T47D (cell line): Measurements from ENCODE around the gene CEP68.

Source experiments
- DNase-seq, 2 experiments: peaks; one replicate each; pipeline versions ENCODE4 v3.0.0 to v3.0.0-alpha.2; 2011 to 2012; ENCODE audit warnings: low read depth in 1 of 2, low spot score in 1 of 2
- JUND ChIP-seq: IDR thresholded peaks from 2 replicates; pipeline ENCODE4 v1.6.1; 2012; ENCODE audit warnings: low read depth
- in situ Hi-C: cut with HindIII; loops from 2 replicates; pipeline ENCODE4 v1.10.0; 2016; ENCODE audit warnings: low sequenced_read_pairs, low pct_unique_long_range_greater_than_20kb

Gene CEP68

DNA sequence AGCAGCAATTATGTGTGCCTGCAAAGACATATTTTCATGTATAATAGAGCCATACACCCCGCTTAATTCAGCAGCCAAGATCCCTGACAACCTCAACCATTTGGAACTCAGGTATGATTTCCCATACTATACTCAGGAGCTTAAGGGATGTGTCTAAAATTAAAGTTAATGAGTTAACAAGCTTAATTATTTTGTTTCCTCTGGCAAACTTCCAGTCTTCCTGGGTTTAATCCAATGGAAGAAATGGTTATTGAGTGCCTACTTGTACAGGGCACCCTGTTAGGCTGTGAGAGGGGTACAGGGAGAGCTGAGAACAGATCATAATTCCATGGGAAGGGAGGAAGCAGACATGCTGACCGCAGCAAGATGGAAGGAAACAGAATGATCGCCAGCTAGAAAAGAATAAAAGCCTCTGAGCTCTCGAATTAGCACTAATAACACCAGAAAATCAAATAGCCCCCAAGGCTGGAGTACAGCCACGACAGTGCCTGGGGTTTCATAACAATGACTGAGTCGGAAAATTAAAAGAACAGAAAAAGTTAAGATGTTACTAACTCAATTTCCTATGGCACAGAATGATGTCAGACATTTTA is 20.8 kb upstream of the CEP68 start:
- in situ Hi-C loops: no loop called here
- no peak for TF ChIP-seq JUND
- no peak for DNase-seq

DNA sequence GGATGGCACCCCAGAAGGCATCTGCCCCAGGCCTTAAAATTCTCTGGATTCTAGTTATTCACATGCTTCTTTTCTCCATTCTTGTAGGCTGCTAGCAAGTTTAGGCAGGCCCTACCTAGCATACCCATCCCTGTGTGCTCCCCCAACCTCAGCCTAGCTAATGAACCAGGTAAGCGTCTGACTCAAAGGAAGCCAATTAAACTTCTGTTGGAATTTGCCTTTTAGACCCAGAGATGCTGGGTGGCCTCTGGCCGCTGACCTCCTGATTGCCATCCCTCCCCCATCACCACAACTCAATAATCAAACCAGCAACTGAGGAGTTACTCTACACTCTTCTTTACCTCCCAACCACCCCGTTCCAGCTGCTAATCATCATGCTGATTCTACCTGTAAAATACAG is 19.0 kb upstream of the CEP68 start:
- no peak for DNase-seq
- no peak for TF ChIP-seq JUND
- in situ Hi-C loops: no loop called here

GRCh38 chr2:65039640-65040039 is 16.6 kb upstream of the CEP68 start:
- TF ChIP-seq JUND: no peak
- in situ Hi-C loops: no loop called here
- no peak for DNase-seq

- DNase-seq: peak; percentile 39 to 82
- in situ Hi-C loops: no loop called here
Observed at GRCh38 chr2:65040400-65041261, 15.6 kb upstream of the CEP68 start.

GRCh38 chr2:65043001-65043400 is 13.2 kb upstream of the CEP68 start:
- DNase-seq: no peak
- no peak for TF ChIP-seq JUND
- in situ Hi-C loops: no loop called here

More at GRCh38 chr2:65040400-65041261, 15.6 kb upstream of the CEP68 start:
- no peak for TF ChIP-seq JUND

- in situ Hi-C loops: no loop called here
- no peak for TF ChIP-seq JUND
- DNase-seq: no peak
Observed at GRCh38 chr2:65044097-65044735, 12.0 kb upstream of the CEP68 start.

DNA sequence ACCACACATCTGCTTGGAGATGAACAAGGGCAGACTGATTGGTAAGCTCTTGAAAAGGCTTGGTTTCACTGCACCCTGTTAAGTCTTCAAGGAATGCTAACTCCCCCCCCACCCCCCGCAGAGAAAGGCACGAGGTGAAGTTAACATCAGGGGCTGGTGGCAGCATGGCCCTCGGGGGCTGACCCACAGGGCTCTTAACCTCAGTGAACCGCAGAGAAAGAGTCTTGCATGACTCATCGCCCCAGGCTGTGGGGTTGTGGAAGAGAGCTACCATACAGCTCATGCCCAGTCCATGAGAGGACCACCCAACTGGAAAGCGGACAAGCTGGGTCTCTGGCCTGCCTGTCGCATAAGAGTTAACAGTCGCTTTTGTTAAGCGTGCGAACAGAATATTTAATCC is 10.6 kb upstream of the CEP68 start:
- in situ Hi-C loops: no loop called here
- TF ChIP-seq JUND: no peak
- no peak for DNase-seq

DNA sequence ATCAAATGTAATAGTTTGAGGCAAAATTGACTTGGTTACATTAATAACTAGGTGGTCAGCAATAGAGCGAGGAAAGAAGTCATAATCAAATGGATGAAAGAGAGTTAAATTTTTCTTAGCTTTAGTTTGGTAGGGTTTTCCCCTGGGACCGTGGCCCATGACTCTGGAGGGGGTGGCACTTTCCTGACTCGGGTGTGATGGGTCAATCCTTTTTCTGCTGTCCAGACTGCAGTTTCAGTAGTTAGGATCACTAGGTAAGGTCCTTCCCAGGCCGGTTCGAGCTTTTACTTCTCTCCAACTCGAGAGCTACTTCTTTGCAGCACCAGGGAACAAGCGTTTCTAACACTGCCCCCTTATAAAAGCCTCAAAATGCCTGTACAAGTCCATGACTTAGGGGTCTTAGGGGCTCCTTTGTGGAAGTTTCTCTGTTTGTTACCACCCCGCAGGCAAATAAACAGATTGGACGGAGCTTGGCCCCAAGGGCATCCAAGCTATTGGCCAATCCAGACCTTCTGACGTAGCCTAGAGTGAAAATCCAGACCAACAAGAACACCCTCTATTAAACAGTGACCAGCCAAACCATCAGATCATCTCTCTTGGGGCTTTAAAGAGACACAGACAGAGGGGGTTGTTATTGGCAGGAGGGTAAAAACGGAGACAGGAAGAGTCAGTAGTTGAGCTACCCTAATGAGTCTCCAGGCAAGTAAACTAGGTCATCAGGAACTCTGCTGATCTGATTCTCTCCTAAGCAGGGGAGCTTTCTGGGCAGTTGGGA is 9.4 kb upstream of the CEP68 start:
- TF ChIP-seq JUND: no peak
- in situ Hi-C loops: no loop called here
- no peak for DNase-seq

DNA sequence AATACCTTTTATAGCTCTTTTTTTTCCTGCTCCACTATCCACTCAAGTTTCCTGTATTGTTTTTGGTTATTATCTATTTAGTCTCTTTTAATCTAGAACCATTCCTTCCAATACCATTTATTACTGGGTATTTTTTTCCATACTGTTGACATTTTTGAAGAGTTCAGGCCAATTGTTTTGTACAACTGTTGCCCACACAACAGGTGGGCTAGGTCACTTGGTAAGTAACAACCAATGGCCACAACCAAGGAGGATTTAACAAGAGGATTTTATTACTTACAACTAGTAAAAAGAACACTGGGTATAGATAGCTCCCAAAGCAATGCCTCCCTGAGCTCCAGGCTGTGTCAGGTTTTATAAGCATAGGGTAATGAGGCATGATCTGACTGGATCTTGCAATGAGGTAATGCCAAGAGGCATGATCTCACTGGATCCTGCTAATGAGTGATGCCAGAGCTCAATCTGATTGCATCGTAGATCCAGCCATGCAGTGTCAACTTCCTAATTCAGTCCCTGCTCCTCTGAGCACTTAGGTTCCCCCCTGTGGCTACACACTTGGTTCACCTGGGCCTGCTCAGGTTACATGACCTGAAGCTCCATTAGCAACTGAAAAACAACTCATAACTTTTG is 7.1 kb upstream of the CEP68 start:
- peak in 1 of 2 experiments; percentile 44 for DNase-seq
- in situ Hi-C loops: no loop called here
- TF ChIP-seq JUND: no peak

DNA sequence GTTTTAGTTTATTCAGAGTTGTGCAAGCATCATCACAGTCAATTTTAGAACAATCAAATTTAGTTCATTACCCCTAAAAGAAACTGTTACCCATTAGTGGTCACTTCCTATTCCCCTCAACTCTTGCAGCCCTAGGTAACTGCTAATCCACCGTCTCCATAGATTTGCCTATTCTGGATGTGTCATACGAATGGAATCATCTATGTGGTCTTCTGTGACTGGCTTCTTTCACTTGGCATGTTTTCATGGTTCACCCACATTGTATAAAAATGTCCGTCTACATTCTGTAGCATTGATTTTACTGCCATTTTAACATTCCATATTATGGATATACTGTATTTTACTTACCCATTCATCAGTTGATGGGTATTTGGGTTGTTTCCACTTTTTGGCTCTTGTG is 5.3 kb upstream of the CEP68 start:
- DNase-seq: no peak
- in situ Hi-C loops: no loop called here

GRCh38 chr2:65053199-65053598 is 3.0 kb upstream of the CEP68 start:
- in situ Hi-C loops: no loop called here
- TF ChIP-seq JUND: no peak
- no peak for DNase-seq

More for the DNA sequence above, 5.3 kb upstream of the CEP68 start:
- TF ChIP-seq JUND: no peak
